ENCODE results near the gene CPEB4. TPM values are rescaled to one million over a fixed set of nuclear protein-coding genes. Genes with fewer than 3 reads are reported as not detected.

CPEB4 gene
- total RNA-seq, 1 experiment from 2014 or later: 15.4 TPM

DNA sequence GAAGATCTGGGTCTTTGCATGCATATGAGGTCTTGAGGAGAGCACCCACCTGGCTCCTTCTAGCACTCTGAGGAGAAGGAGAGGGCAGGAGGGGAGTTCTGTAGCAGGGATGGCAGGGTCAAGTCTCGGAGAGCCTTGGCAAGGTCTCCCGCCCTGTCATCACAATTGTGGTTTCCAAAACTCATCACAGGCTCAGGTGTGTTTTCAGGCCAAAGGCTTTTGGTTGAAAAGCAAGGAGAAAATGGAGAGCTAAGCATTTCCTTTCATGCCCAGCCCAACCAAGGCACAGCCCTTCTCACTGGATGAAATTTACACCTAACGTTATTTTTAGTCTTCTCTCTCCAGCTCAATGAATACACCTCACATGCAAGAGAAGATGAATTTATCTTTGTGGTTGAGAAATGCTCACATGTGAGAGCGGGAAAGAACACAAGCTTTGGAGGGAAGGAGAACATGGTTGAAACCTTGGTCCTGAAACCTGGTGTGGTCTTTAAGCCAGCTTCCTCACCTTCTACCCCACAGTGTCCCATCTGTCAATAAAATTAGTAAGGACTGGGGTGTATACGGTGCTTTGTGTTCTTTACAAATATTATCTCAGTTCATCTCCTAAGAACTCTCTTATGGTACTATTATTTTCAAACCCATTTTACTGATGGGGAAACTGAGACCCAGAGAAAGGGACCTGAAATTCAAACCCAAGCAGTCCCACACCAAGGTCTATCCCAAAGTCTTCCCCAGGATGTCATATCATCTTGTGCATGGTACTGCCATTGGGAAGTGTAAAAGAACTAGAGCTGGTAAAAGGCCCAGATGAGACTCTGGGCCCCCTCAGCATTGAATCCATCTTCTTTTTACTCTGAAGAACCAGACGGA, 47.8 kb upstream of the CPEB4 start:
- Histone ChIP-seq H3K4me3 (no peak overlapping the region), H4K20me1 (ENCODE audit: insufficient read depth) (no peaks in the 10 kb centered on the region; the same call in 1 of the 2 replicates), H3K36me3 (ENCODE audit: low read depth) (no peaks in the 10 kb centered on the region), H3K27ac (no peak overlapping the region), H3K4me1 (replicated peaks; ENCODE audit: insufficient read depth) (peaks cover 24% of the 10 kb centered on the region), H2AFZ (no peak overlapping the region), H3K9me3 (ENCODE audit: insufficient read depth, low read depth) (peaks cover 4% of the 10 kb centered on the region; the same call in 1 of the 2 replicates), H3K9me2 (ENCODE audit: insufficient read depth) (no peaks in the 10 kb centered on the region), H3K4me2 (no peak overlapping the region), H3F3A (ENCODE audit: insufficient read depth, low read depth) (peaks cover 11% of the 10 kb centered on the region; the same call in 1 of the 2 replicates), H3K27me3 (ENCODE audit: insufficient read depth, low read depth) (no peaks in the 10 kb centered on the region), H3K79me2 (ENCODE audit: low read depth) (no peaks in the 10 kb centered on the region)
- intact Hi-C loops (cut with micrococcal nuclease; ENCODE audit: unreplicated experiment): no loop called here
- POLR2A ChIA-PET (ENCODE audit: unreplicated experiment): no interaction called here
- CTCF ChIA-PET: no interaction called here
- no peak for DNase-seq
- TF ChIP-seq EZH2 (IDR thresholded peaks at IDR 0.05; ENCODE audit: low read depth): no peak
- TF ChIP-seq, protein P1, sequence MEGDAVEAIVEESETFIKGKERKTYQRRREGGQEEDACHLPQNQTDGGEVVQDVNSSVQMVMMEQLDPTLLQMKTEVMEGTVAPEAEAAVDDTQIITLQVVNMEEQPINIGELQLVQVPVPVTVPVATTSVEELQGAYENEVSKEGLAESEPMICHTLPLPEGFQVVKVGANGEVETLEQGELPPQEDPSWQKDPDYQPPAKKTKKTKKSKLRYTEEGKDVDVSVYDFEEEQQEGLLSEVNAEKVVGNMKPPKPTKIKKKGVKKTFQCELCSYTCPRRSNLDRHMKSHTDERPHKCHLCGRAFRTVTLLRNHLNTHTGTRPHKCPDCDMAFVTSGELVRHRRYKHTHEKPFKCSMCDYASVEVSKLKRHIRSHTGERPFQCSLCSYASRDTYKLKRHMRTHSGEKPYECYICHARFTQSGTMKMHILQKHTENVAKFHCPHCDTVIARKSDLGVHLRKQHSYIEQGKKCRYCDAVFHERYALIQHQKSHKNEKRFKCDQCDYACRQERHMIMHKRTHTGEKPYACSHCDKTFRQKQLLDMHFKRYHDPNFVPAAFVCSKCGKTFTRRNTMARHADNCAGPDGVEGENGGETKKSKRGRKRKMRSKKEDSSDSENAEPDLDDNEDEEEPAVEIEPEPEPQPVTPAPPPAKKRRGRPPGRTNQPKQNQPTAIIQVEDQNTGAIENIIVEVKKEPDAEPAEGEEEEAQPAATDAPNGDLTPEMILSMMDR (conservative IDR thresholded peaks at IDR 0.05): no peak
- BruUV-seq (replicated peaks): no TSS peak

GRCh38 chr5:173841710-173842109, 46.4 kb upstream of the CPEB4 start:
- Histone ChIP-seq H2AFZ (no peak overlapping the region), H3K79me2 (ENCODE audit: low read depth) (no peaks in the 10 kb centered on the region), H3K9me3 (ENCODE audit: insufficient read depth, low read depth) (0 out of 2 replicates have a peak, but pooled peaks cover 4% of the 10 kb centered on the region), H3K27me3 (ENCODE audit: insufficient read depth, low read depth) (no peaks in the 10 kb centered on the region), H3K4me3 (no peak overlapping the region), H3K4me2 (no peak overlapping the region), H3K27ac (no peak overlapping the region), H3F3A (ENCODE audit: insufficient read depth, low read depth) (peaks cover 11% of the 10 kb centered on the region; the same call in 1 of the 2 replicates), H3K36me3 (ENCODE audit: low read depth) (no peaks in the 10 kb centered on the region), H3K4me1 (replicated peaks; ENCODE audit: insufficient read depth) (peaks cover 17% of the 10 kb centered on the region), H3K9me2 (ENCODE audit: insufficient read depth) (no peaks in the 10 kb centered on the region), H4K20me1 (ENCODE audit: insufficient read depth) (no peaks in the 10 kb centered on the region)
- TF ChIP-seq, protein P1 (conservative IDR thresholded peaks at IDR 0.05): no peak
- no peak for TF ChIP-seq EZH2 (IDR thresholded peaks at IDR 0.05; ENCODE audit: low read depth)
- CTCF ChIA-PET: no interaction called here
- intact Hi-C loops (cut with micrococcal nuclease; ENCODE audit: unreplicated experiment): no loop called here
- no TSS peak for BruUV-seq (replicated peaks)
- no peak for DNase-seq
- POLR2A ChIA-PET (ENCODE audit: unreplicated experiment): no interaction called here

DNA sequence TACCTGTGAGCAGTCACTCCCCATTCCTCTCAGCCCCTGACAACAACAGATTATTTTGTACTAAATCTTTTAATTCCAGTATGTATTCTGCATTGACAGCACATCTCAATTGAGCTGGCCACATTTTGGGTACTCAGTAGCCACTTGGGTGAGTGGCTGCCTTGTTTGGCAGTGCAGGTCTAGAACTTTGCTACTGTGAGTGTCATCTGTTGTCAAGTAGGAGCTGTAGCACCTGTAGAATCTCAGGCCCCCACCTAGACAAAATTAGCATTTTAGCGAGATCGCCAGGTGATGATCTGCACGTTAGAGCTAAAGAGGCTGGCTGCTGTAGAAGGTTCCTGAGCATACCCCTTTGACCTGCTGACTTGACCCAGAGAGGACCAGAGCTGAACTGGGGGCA, 44.4 kb upstream of the CPEB4 start:
- Histone ChIP-seq H3K27ac (no peak overlapping the region), H3K4me1 (replicated peaks; ENCODE audit: insufficient read depth) (peaks cover 10% of the 10 kb centered on the region), H3K9me3 (ENCODE audit: insufficient read depth, low read depth) (peaks cover 4% of the 10 kb centered on the region; the same call in 1 of the 2 replicates), H3F3A (ENCODE audit: insufficient read depth, low read depth) (peaks cover 11% of the 10 kb centered on the region; the same call in 1 of the 2 replicates), H2AFZ (no peak overlapping the region), H3K36me3 (ENCODE audit: low read depth) (no peaks in the 10 kb centered on the region), H3K27me3 (ENCODE audit: insufficient read depth, low read depth) (no peaks in the 10 kb centered on the region), H3K4me3 (no peak overlapping the region), H4K20me1 (ENCODE audit: insufficient read depth) (no peaks in the 10 kb centered on the region), H3K79me2 (ENCODE audit: low read depth) (no peaks in the 10 kb centered on the region), H3K4me2 (no peak overlapping the region), H3K9me2 (ENCODE audit: insufficient read depth) (no peaks in the 10 kb centered on the region)
- POLR2A ChIA-PET (ENCODE audit: unreplicated experiment): no interaction called here
- intact Hi-C loops (cut with micrococcal nuclease; ENCODE audit: unreplicated experiment): no loop called here
- DNase-seq: no peak
- TF ChIP-seq, protein P1 (conservative IDR thresholded peaks at IDR 0.05): no peak
- no peak for TF ChIP-seq EZH2 (IDR thresholded peaks at IDR 0.05; ENCODE audit: low read depth)
- CTCF ChIA-PET: interaction anchor here (0.6 kb wide), 1 partner anchor 25 kb away, joined by 3 read pairs; no protein-coding TSS in a partner anchor
- no TSS peak for BruUV-seq (replicated peaks)

Data from PC-9 (cell line).